Ishikawa (cell line): ENCODE data around the gene FABP7.

ENCODE experiments used
- CEBPB ChIP-seq: IDR thresholded peaks from 2 replicates; pipeline ENCODE4 v1.6.1; 2012
- CREB1 ChIP-seq: IDR thresholded peaks from 2 replicates; pipeline ENCODE4 v1.6.1; 2012; ENCODE audit warnings: low read depth
- EGR1 ChIP-seq: IDR thresholded peaks from 2 replicates; pipeline ENCODE4 v1.6.1; 2012
- EP300 ChIP-seq: IDR thresholded peaks from 2 replicates; pipeline ENCODE4 v1.6.1; 2012; ENCODE audit warnings: borderline replicate concordance
- FOXM1 ChIP-seq: IDR thresholded peaks from 2 replicates; pipeline ENCODE4 v1.6.1; 2012; ENCODE audit warnings: low read depth, borderline replicate concordance
- NFIC ChIP-seq: IDR thresholded peaks from 2 replicates; pipeline ENCODE4 v1.6.1; 2012
- RAD21 ChIP-seq: IDR thresholded peaks from 2 replicates; pipeline ENCODE4 v1.6.1; 2012; ENCODE audit warnings: low read depth
- TAF1 ChIP-seq: IDR thresholded peaks from 2 replicates; pipeline ENCODE4 v1.6.1; 2012; ENCODE audit warnings: low read depth, mild to moderate bottlenecking
- TCF12 ChIP-seq: IDR thresholded peaks from 2 replicates; pipeline ENCODE4 v1.6.1; 2012; ENCODE audit warnings: low read depth
- TEAD4 ChIP-seq: IDR thresholded peaks from 2 replicates; pipeline ENCODE4 v1.6.1; 2012
- YY1 ChIP-seq: IDR thresholded peaks from 2 replicates; pipeline ENCODE4 v1.6.1; 2012; ENCODE audit warnings: low read depth
- ZBTB7A ChIP-seq: IDR thresholded peaks from 2 replicates; pipeline ENCODE4 v1.6.1; 2012; ENCODE audit warnings: low read depth
- TF ChIP-seq, protein P1 (sequence below): IDR thresholded peaks from 2 replicates; pipeline ENCODE4 v1.6.1; 2012
- TF ChIP-seq, protein P2 (sequence below): IDR thresholded peaks from 2 replicates; pipeline ENCODE4 v1.6.1; 2012
- TF ChIP-seq, protein P3 (sequence below): IDR thresholded peaks from 2 replicates; pipeline ENCODE4 v1.6.1; 2012; ENCODE audit warnings: low read depth, mild to moderate bottlenecking

Gene FABP7

DNA sequence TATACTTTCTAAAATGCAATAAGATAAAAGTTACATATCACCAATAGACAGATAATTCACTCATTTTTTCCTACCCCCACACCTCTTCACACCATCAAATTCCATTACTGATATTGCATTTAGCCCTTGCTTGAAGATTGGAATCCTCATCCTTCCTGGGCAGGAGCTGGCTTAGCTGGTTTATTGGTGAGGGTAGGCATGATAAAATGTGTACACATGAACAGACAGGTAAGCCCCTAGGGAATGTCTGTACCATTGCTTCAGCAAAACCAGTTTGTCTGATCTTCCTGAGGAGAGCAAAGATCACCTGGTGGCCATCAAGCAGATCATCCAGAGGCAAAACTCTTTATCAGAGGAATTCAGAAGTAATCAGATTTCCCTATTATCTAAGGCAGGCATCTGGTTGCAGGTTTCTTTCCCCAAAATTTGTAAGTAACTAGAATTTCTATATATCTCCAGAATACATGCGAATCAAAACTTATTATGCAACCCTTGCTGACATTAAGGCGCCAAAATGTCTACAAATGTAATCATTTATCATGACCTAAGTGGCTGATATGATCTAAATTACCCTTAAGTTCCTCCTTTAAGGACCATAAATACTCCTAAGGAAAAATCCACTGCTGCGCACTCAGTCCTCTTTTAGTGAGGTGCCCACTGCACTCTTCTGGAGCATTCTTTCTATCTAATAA, 6.6 kb upstream of the FABP7 start:
- TF ChIP-seq TAF1 (no peak), ZBTB7A (no peak), EGR1 (no peak), FOXM1 (no peak), YY1 (no peak), NFIC (no peak), TEAD4 (no peak), CEBPB (no peak), CREB1 (no peak)
- TF ChIP-seq, protein P1, sequence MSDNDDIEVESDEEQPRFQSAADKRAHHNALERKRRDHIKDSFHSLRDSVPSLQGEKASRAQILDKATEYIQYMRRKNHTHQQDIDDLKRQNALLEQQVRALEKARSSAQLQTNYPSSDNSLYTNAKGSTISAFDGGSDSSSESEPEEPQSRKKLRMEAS: no peak
- TF ChIP-seq, protein P2, sequence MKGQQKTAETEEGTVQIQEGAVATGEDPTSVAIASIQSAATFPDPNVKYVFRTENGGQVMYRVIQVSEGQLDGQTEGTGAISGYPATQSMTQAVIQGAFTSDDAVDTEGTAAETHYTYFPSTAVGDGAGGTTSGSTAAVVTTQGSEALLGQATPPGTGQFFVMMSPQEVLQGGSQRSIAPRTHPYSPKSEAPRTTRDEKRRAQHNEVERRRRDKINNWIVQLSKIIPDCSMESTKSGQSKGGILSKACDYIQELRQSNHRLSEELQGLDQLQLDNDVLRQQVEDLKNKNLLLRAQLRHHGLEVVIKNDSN: no peak

DNA sequence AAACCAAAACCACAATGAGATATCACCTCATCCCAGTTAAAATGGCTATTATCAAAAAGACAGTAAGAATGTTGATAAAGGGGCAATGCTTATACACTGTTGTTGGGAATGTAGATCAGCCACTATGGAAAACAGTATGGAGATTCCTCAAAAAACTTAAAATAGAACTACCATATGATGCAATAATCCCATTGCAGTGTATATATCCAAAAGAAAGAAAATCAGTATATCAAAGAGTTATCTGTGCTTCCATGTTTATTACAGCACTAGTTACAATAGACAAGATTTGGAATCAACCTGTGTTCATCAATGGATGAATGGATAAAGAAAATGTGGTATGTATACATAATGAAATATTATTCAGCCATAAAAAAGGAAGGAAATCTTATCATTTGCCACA, 3.5 kb upstream of the FABP7 start:
- TF ChIP-seq TEAD4 (no peak), RAD21 (no peak), ZBTB7A (no peak), YY1 (no peak), CEBPB (no peak), EP300 (no peak), FOXM1 (no peak), CREB1 (no peak), EGR1 (no peak), TCF12 (no peak), TAF1 (no peak)
- TF ChIP-seq, protein P1: no peak
- TF ChIP-seq, protein P3, sequence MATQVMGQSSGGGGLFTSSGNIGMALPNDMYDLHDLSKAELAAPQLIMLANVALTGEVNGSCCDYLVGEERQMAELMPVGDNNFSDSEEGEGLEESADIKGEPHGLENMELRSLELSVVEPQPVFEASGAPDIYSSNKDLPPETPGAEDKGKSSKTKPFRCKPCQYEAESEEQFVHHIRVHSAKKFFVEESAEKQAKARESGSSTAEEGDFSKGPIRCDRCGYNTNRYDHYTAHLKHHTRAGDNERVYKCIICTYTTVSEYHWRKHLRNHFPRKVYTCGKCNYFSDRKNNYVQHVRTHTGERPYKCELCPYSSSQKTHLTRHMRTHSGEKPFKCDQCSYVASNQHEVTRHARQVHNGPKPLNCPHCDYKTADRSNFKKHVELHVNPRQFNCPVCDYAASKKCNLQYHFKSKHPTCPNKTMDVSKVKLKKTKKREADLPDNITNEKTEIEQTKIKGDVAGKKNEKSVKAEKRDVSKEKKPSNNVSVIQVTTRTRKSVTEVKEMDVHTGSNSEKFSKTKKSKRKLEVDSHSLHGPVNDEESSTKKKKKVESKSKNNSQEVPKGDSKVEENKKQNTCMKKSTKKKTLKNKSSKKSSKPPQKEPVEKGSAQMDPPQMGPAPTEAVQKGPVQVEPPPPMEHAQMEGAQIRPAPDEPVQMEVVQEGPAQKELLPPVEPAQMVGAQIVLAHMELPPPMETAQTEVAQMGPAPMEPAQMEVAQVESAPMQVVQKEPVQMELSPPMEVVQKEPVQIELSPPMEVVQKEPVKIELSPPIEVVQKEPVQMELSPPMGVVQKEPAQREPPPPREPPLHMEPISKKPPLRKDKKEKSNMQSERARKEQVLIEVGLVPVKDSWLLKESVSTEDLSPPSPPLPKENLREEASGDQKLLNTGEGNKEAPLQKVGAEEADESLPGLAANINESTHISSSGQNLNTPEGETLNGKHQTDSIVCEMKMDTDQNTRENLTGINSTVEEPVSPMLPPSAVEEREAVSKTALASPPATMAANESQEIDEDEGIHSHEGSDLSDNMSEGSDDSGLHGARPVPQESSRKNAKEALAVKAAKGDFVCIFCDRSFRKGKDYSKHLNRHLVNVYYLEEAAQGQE: no peak
- TF ChIP-seq, protein P2: no peak

DNA sequence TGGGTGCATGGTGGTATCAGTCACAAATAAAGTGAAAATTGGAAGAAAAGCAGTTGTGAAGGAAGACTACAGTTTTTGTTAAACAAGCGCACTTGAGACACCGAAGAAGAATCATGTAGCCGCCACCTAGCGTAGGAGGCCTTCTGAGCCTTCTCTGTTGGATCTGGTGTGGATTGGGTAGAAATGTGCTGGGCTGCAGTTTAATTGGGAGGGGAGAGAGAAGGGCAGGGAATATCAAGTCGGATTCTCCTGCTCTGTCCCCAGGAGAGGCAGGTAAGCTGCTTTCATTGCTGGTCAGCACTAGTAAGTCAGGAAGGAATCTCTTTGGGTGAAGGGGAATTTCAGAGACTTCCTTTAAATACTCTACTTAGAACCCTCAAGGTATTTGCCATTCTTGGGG, 1.2 kb upstream of the FABP7 start:
- no peak for TF ChIP-seq EGR1
- TF ChIP-seq RAD21: no peak

DNA sequence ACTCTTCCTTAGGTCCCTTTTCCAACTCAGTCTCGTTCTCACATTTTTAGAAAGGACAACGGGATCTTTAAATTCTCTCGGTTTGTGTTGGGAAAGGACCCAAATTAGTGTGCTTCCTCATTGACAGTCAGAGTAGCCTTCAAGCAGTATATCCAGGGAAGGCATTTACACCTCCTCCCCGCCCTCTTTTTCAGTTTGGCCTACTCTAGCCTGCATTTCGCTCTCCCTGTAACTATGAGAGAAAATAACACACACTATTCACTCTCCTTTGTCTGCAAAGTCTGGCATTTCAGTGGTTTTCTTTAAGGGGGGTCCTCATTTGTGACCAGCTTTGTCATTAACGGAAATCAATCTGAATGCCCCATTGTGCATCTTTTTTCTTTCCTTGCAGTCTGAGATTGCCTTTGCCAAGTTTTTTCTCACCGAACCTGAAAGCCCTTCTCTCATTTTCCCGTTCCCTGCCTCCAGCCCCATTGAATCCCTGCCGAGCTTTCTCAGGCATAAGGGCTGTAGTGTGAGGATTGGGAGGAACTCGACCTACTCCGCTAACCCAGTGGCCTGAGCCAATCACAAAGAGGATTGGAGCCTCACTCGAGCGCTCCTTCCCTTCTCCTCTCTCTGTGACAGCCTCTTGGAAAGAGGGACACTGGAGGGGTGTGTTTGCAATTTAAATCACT, 393 bp upstream of the FABP7 start:
- no peak for TF ChIP-seq TCF12

DNA sequence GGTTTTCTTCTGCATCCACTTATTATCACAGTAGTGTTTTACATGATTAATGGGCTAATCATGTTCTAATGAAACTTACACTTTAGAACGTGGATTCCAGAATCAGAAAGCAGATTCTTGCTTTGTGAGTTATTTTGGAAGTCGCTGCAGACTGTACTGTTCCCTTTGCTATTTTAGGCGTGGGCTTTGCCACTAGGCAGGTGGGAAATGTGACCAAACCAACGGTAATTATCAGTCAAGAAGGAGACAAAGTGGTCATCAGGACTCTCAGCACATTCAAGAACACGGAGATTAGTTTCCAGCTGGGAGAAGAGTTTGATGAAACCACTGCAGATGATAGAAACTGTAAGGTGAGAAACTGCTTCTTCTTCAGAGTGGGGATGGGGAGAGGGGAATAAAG, 598 bp downstream of the FABP7 start:
- TF ChIP-seq, protein P2: no peak
- TF ChIP-seq, protein P1: no peak

DNA sequence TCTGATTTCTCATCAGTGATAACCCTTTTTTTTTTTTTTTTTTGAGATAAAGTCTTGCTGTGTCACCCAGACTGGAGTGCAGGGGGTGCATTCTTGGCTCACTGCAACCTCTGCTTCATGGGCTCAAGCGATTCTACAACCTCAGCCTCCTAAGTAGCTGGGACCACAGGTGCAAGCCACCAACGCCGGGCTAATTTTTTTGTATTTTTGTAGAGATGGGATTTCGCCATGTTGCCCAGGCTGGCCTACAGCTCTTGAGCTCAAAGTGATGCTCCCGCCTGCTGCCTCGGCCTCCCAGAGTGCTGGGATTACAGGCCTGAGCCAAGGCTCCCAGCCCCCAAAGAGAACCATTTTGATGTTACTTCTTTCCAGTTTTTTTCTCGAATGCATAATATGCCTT, 2.2 kb downstream of the FABP7 start:
- no peak for TF ChIP-seq EP300
- TF ChIP-seq NFIC: no peak
- no peak for TF ChIP-seq TEAD4
- TF ChIP-seq, protein P3: no peak
- TF ChIP-seq CEBPB: no peak
- no peak for TF ChIP-seq EGR1
- no peak for TF ChIP-seq TAF1
- TF ChIP-seq ZBTB7A: no peak
